GM18867 (cell line): ENCODE data around the gene PLIN5.

Experiments used
- ATAC-seq: cut with Tn5 transposase; IDR thresholded peaks from one replicate; pipeline ENCODE4 v1.9.1; 2021; ENCODE audit warnings: mild to moderate bottlenecking, moderate library complexity; ENCODE audit not compliant: unreplicated experiment

PLIN5 gene, protein sequence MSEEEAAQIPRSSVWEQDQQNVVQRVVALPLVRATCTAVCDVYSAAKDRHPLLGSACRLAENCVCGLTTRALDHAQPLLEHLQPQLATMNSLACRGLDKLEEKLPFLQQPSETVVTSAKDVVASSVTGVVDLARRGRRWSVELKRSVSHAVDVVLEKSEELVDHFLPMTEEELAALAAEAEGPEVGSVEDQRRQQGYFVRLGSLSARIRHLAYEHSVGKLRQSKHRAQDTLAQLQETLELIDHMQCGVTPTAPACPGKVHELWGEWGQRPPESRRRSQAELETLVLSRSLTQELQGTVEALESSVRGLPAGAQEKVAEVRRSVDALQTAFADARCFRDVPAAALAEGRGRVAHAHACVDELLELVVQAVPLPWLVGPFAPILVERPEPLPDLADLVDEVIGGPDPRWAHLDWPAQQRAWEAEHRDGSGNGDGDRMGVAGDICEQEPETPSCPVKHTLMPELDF

DNA sequence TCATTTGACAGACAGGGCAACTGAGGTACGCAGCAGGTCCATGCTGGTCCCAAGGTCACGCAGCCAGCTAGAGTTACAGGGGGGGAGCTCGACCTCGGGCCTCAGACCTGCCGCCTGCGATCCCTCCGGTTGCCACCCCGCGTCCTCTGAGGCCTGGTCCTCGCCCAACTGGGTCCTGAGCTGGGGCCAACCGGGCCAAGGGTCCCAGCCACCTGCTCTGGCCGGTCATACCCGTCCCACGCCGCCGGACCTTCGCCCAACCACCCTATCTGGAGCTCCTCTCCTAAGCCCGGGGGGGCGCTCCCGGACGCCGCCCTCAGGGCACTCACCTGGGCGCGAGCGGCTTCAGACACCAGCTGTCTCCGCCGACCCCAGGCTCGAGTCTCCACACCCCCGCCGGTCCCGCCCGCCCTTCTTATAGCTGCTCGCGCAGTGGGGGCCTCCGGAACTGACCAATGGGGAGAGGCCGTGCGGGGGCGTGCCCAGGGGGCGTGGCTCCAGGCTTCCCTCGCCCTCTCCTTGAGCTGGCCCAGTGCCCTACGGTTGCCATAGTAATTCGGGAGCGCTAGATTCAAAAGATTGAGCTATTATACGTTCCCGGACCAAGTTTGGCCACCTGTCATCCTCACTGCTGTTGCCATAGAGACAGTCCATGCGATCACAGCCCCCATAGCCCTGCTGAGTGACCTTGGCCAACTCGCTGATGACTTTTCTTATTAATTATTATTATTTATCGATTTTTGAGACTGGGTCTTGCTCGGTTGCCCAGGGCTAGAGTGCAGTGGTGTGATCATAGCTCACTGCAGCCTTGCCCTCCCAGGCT lies at the start of gene PLIN5:
Gene PLIN5 (minus strand): TSS at position 389 of the 823 bp plus-strand sequence. CDS start 1,150 bp downstream, outside the sequence.
- ATAC-seq: no peak

DNA sequence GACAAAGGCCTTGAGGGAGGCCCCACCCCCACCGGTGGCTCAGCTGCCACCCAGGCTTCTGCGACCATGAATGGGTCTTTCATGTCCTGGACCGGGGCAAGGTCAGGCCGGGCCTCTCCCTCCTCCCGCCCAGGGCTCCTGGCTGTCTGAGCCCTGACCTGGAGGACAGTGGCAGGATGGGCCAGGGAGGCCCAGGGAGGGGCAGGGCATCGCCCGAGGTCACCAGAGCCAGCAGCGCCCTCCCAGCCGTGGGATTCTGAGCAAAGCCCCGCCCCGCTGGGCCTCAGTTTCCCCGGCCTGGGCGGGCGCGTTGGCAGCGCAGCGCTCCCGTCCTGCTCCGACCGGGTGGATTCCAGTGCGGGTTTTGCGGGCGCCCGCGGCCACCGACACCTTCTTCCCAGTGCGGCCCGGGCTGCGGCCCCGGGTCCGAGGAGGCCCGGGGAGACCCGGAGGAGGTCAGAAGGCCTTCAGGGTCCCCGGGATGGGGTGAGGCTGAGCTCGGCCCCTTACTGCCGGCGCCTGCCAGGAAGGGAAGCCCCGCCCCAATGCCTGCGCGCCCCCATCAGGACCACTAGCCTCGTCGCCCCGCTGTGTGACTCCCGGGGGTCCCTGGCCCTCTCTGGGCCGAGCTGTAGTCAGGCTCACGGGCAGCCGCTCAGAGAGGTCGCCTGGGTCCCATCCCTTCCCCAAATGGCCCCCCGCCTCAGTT lies 49.1 kb upstream of the PLIN5 start:
- ATAC-seq: no peak

DNA sequence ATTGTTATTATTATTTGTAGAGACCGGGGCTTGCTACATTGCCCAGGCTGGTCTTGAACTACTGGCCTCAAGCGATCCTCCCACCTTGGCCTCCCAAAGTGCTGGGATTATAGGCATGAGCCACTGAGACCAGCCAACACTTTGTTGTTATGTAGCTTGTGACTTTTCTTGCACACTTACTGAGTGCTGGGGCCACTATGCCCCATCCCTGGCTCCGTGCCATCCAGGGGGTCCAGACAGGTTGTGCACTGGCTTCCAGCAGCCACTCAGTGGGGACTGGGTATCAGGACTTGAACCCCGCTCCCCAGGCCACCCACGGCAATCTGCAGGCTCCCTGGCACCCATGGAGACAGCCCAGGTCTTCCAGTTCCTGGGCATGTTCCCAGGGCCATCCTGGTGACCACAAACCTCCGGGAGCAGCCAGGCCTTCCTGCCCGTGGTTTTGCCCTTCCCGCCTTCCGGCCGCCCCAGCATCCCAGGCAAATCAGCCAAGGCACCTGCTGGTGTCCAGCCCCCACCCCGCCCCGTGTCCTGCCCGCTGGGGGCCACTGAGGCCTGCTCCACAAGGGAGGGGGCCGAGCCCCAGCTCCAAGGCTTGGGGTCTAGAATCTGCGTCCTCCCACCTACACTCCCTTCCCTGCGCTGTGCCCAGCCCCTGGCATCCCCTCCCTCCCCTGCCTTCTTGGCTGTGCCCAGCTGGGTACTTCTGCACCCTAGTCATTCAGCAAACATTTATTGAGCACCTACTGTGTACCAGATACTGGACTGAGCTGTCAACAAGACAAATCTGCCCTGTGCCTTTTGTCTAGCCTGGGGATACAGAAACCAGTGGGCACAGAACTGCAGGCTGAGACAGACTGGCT lies 48.2 kb upstream of the PLIN5 start:
- no peak for ATAC-seq

DNA sequence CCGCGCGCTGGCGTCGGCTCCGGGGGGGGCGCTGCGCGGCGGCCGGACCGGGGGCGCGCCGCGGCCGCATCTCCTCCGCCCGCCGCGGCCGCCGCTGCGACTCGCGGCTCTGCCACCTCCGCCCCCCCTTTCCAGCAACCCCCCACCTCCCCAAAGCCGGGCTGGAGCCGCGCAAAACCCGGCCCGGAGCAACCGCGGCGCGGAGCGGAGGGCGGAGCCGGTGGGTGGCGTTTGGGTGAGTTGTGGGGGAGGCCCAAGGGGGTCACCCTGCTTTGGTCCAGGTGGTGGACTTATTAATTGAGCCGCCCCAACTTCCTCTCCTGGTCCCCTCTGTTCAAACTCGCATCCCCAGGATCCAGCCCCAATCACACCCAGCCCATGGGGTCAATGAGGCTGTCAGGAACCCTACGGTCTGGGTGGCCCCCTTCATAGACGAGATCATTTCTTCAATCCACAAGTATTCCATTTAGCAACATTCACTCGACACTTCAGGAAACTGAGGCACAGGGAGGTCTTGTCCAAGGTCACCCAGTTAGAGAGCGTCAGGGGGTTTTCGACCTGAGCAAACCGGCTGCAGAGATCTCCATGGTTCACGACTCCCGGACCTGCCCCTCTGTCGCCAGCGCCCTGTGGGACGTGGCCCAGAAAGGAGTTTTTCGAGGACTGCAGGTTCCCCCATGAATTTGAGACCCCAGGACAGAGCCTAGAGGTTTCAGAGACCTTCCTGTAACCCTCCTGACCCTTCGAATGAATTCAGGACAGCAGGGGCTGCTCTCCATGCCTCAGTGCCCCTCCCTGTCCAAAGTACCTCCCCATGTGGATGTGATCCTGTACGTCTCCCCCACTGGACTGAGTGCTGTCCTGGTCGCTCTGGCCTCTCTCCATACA lies 46.9 kb upstream of the PLIN5 start:
- no peak for ATAC-seq

DNA sequence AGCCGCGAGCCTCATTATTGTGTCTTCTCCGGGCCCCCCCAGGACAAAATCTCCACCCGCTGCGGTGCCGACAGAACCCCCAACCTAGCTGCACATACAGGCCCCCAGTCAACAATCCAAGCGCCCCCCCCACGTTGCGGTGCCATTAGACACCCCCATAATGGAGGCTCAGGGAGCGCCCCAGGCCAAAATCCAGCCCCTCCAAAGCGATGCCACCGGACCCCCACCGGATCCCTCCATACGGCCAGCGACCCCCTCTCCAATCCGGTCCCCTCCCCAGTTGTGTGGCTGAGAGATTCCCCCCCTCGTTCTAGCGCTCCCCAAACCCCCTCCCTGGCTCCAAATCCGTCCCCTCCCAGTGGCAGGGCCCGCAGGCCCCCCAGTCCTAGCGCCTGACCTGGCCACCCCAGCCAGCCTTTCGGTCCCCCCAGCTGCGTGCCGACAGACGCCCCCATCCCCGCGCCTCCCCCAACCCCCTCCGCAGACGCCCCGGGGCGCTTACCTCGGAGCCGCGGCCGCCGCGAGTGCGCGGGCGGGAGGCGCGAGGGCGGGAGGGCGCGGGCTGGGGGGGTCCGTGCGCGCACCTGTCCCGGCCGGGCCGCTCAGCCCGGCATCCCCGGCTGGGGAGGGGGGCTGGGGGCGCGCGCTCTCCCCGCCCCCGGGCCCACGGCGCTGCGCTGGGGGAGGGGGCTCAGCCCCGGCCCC lies 46.1 kb upstream of the PLIN5 start:
- ATAC-seq: no peak

DNA sequence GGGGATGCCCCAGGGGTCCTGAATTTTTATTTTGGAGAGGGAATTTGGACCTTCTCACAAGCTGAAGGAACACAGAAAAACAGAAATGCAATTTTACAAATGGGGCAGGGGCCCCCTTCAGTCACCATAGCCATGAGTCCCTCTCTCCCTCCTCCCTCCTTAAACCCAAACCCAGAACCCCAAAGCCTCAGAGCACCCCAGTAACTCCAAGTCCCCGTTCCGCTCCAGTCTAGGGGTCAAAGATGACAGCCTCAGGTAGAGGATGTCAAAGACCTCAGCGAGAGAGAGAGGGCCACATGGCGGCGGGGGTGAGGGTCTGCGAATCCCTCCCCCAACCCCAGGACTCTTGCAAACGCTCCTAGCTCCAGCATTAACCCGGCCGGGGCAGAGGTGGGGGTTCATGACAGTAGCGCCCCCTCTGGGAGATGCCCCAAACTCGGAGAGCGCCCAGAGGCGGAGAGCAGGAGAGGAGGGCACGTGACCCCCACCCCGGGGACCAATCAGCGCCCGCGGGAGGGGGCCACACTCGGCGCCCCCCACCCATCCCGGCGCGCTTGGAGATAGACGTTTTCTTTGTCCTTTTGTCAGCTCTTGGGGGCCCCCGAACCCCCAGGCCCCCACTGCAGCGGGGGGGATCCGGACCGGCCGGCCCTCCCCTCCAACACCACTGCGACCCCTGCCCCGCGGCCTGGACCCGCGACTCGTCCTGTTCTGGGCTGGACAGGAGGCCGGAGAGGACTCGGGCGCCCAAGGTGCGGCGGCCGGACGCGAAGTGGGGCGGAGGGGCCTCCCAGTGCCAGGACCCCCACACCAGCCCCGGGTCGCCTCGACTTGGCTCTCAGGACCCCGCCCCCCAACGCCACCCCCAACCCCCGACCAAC lies 45.2 kb upstream of the PLIN5 start:
- ATAC-seq: no peak

DNA sequence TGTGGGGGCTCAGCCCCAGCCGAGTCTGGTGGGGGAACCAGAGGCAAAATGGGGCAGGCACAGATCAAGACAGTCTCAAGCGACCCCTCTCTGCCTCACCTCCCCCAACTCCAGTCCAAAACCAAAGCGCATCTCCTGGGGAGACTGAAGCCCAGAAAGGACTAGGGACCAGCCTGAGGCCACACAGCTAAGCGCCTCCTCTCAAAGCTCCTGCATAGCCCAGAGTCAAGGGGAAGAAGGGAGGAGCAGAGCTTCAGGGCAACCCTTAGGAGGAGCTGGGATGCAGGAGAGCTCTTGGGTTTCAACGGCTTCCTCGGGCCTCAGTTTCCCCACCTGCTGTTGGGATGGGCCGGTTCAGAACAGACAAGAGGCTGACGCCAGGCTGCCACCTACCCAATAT lies 44.4 kb upstream of the PLIN5 start:
- ATAC-seq: no peak

DNA sequence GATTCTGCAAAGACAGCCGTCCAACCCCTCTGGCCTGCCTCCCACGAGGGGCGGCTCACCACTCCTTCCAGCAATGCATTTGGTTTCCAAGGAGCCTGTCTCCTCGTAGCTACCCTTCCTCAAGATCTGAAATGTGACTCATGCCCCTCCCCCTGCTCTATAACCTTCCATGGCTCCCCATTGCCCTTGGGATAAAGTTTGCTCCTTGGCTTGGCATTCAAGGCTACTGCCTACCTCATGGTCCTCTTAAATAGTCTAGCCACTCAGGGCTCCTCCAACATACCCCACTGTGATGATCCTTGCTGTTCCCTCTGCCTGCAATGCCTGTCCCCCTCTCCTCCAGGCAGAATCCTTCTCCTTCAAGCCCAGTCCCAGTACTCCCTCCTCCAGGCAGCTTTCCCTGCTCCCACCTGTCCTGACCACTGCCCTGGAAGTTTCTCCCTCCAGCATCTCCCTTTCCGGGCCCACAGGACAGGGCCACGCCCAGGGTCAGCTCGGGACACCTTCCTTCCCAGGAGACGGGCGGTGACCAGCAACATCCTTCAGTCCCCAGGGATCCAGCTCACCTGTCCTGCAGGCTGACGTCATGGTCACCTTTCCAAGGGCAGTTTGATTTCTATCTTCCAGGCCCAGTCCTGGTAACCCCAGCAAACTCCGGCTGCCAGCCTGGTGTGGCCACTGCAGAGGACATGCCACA lies 43.7 kb upstream of the PLIN5 start:
- no peak for ATAC-seq

DNA sequence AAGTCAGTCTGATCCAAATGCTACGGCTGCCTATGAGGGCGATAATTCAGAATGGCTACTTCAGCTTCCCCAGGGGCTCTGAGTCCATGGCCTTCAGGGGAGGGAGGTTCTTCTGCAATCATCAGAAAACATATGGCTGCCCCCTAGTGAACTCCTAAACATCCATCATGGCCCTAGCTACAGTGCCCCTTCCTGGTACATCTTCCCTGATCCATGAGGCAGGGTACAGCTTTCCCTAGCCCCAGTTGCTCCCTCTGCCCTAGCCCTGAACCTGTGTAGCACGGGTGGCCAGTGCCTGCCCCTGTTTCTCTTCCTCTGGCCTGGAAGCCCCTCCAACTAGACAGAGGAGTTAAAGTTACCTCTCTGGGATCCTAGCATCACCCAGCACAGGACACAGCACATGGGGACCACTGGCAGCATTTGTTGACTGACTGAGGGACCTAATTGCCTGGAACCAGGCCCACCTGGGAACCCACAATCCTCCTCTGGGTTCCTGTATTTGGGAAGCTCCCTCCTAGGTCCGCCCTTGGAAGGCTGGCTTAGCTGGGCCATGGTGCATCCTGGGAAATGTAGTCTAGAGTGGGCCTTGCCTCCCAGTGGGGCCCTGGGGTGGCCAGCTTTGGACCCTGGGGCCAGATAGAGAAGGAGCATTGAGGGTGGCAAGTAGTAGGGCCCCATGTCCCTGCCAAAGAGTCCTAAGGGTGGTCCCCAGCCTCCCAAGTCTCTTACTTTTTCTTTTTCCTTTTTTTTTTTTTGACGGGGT lies 42.2 kb upstream of the PLIN5 start:
- no peak for ATAC-seq

DNA sequence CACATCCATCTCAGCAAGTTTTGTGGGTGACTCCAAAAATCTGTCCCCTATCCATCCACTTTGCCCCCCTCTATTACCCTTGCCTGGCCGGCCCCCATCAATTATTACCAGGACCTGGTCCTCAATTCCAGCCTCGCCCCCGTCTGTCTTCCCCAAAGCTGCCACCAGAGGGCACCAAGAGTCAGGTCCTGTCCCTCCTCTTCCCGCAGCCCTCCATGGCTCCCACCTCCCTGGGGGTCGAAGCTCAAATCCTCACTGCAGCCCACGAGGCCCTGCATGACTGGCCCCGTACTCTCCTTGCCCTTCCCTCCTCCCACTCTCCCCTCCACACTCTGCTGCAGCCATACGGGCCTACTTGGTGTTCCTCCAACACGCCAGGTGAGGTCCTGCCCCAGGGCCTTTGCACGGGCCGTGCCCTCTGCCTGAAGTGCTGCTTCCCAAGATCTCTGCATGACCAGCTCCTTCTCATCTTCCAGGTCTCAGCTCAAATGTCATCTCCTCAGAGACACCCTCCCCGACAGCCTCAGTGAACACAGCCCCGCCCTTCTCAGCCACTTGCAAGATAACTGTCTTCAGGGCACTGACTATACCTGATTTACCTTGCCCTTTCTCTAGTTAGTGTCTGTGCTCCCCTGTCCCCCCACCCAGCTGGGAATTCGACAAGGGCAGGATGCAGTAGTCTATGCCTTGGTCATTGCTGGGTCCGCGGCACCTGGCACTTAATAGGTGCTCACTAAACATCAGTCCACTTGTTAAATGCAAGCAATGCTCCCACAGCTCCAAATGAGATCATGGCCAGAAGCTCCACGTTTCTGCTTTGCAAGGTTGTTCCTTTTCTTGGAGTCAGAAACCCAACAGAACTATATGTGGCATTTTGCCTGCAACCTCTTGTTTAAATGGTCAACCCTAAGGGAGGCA lies 41.3 kb upstream of the PLIN5 start:
- no peak for ATAC-seq

DNA sequence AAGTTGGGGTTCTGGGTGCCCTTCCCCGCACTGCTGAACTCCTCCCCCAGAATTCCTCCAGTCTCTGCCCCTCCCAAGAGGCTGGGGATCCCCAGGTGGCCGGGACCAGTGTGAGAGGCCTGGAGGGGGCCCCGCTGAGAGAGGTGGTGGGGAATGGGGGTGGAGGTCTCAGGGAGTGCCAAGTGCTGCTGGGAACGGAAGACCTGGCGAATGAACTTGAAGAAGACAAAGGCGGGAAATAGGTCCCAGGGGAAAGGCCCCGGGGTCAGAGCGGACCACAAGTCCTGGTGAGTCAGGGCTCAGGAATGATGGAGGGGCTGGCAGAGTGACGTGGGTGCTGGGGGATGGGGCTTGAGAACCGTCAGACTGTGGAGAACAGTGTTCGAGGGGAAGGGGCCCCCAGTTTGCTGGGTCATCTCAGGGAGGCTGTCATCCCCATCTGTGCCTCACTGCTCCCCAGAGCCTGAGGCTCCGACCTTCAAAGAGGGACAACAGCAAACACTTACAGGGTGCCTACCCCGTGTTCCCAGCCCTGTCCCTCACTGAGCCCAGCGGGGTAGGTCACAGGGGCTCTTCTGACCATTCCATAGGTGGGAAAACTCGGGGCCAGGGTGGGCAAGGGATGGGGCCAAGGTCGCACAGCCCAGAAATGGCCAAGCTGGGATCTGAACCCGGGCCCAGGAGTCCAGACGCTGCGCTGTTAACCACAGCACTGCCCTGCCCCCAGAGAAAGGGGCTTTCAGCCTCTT lies 40.4 kb upstream of the PLIN5 start:
- ATAC-seq: no peak

DNA sequence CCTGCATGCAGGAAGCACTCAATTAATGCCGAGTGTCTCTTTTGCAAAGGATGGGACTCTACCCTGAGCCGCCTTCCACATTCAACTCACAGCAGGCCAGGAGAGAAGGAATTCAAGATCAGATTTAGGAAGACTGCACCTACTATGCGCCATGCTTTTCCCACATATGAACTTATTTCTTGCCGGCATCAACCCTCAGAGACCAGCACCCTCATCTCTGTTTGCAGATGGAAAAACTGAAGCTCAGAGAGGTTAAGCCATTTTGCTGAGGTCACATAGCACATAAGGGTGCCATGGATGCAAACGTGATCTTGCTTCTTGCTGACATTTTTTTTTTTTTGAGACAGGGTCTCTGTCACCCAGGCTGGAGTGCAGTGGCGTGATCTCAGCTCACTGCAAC lies 38.7 kb upstream of the PLIN5 start:
- no peak for ATAC-seq

DNA sequence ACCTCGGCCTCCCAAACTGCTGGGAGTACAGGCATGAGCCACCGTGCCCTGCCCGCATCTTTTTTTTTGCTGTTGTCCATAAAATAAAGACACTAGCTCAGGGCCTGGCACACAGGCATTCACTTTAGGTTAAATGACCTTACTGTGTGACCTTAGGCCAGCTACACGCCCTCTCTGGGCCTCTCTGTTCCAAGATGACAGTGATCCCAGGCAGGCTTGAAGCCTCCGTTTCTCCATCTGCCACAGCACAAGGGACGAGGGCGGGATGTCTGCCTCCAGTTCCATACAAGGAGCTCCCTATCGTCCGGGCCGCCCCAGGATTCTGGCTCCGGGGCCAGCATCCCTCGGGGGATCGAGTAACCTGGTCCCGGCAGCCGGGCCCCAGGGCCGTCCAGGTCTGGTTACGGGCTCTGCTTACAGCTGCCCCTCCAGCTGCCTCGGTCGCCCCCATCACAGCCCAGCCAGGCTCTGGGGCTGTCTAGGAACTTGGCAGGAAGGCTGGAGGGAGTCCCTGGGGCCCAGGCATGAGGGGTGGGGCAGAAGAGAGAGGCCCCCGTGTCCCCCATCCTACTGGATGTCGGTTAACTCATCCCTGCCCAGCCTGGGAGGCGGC lies 36.4 kb upstream of the PLIN5 start:
- ATAC-seq: no peak

DNA sequence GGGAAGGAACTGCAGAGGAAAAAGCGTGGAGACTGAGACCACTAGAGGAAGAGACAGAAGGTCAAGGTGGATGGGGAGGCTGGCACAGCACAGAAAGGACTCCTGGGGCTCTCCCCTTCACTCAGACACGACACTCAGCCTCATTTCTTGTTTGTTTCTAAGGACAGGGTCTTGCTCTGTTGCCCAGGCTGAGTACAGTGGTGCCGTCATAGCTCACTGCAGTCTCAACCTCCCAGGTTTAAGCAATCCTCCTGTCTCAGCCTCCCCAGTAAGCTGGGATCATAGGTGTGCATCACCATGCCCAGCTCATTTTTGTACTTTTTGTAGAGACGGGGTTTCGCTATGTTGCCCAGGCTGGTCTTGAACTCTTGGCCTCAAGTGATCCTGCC lies 35.9 kb upstream of the PLIN5 start:
- no peak for ATAC-seq
